Vagina (tissue), 2 donors: ENCODE results near the gene SOWAHA. TPM values are rescaled to one million over a fixed set of nuclear protein-coding genes. Genes with fewer than 3 reads are reported as not detected.

Experiments
- DNase-seq, 2 donors: peaks; one replicate each; pipeline ENCODE4 v3.0.0-alpha.2; 2017; ENCODE audit errors: extremely low spot score in 2 of 2
- H3K27ac ChIP-seq: fragments of 200-600 bp; sonication (generic); one replicate; pipeline ENCODE4 v1.5.1; 2019
- H3K27me3 ChIP-seq: fragments of 200-600 bp; sonication (generic); one replicate; pipeline ENCODE4 v1.5.1; 2019
- H3K36me3 ChIP-seq, 2 donors: fragments of 200-600 bp; sonication (generic); one replicate each; pipeline ENCODE4 v1.5.1; 2017 to 2019
- H3K4me1 ChIP-seq: fragments of 200-600 bp; sonication (generic); one replicate; pipeline ENCODE4 v1.5.1; 2019
- H3K4me3 ChIP-seq, 2 donors: fragments of 200-600 bp; sonication (generic); 1 replicate in 1 of 2; 2 replicates in 1 of 2; pipeline ENCODE4 v1.5.1; 2016 to 2019
- H3K9me3 ChIP-seq: fragments of 200-600 bp; sonication (generic); one replicate; pipeline ENCODE4 v1.5.1; 2019
- CTCF ChIP-seq, 3 experiments: fragments of 450-650 bp in 2 of 3; fragments of 200-600 bp in 1 of 3; sonication (generic) in 1 of 3; IDR thresholded peaks; one replicate each; pipeline ENCODE4 v1.5.1; 2017 to 2019; ENCODE audit warnings: antibody characterized with exemption in 3 of 3, mild to moderate bottlenecking in 2 of 3, moderate library complexity in 2 of 3
- POLR2A ChIP-seq, 2 donors: fragments of 450-650 bp; IDR thresholded peaks; one replicate each; pipeline ENCODE4 v1.6.1; 2017; ENCODE audit warnings: antibody characterized with exemption in 2 of 2, mild to moderate bottlenecking in 2 of 2, moderate library complexity in 2 of 2
- POLR2AphosphoS5 ChIP-seq, 2 donors: sonication (generic); formaldehyde crosslinking; IDR thresholded peaks; one replicate each; pipeline ENCODE4 v1.9.0; 2017; ENCODE audit warnings: antibody characterized with exemption in 2 of 2, mild to moderate bottlenecking in 2 of 2, low read depth in 1 of 2; ENCODE audit not compliant: insufficient read depth in 1 of 2
- intact Hi-C: fragments of 100-400 bp; cut with DNase I; formaldehyde crosslinking; loops from one replicate; pipeline ENCODE4 v1.15.1; 2023
- total RNA-seq: library from RNA; depleted of rRNA; stranded (reverse); fragments of >200 nt; gene quantifications from one replicate; pipeline ENCODE4 v1.2.3, GENCODE V29; 2016

SOWAHA gene
- total RNA-seq, 1 donor from 2014 or later: not detected

DNA sequence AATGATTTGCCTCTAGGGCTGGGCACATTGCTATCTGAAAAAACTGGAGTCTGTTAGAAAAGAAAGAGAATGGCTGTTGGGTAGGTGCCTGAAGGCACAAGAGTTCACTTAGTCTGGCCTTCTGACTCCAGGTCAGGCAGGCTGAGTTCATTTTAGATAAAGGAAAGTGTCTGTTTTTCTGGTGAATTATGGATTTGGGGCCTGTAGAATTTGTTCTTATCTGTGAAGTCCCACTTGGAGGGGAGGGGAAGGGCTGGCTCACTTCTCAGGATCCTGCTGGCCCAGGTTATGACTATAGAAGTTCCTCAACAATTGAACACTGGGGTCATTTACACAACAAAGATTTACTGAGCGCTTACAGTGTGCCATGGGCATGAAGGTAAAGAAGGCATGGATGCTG lies 24.6 kb upstream of the SOWAHA start:
- Histone ChIP-seq H3K4me1 (no peaks in the 10 kb centered on the region), H3K4me3 (no peak overlapping the region), H3K27me3 (no peaks in the 10 kb centered on the region), H3K9me3 (no peaks in the 10 kb centered on the region), H3K27ac (no peak overlapping the region), H3K36me3 (no peaks in the 10 kb centered on the region)
- no peak for DNase-seq
- intact Hi-C loops: no loop called here
- TF ChIP-seq POLR2AphosphoS5 (IDR thresholded peaks at IDR 0.05; ENCODE audit: insufficient read depth in 1 of 2, low read depth in 1 of 2) (no peak), CTCF (IDR thresholded peaks at IDR 0.05) (no peak), POLR2A (IDR thresholded peaks at IDR 0.05) (no peak)

GRCh38 chr5:132788990-132789886 lies 23.9 kb upstream of the SOWAHA start:
- no peaks in the 10 kb centered on the region for H3K4me1 ChIP-seq
- H3K36me3 ChIP-seq: no peaks in the 10 kb centered on the region
- H3K27ac ChIP-seq: no peak overlapping the region
- H3K27me3 ChIP-seq: no peaks in the 10 kb centered on the region
- intact Hi-C loops: no loop called here
- DNase-seq: no peak
- H3K4me3 ChIP-seq: no peak overlapping the region
- H3K9me3 ChIP-seq: no peaks in the 10 kb centered on the region
- no peak for TF ChIP-seq POLR2A (IDR thresholded peaks at IDR 0.05)
- no peak for TF ChIP-seq POLR2AphosphoS5 (IDR thresholded peaks at IDR 0.05; ENCODE audit: insufficient read depth in 1 of 2, low read depth in 1 of 2)
- no peak for TF ChIP-seq CTCF (IDR thresholded peaks at IDR 0.05)

DNA sequence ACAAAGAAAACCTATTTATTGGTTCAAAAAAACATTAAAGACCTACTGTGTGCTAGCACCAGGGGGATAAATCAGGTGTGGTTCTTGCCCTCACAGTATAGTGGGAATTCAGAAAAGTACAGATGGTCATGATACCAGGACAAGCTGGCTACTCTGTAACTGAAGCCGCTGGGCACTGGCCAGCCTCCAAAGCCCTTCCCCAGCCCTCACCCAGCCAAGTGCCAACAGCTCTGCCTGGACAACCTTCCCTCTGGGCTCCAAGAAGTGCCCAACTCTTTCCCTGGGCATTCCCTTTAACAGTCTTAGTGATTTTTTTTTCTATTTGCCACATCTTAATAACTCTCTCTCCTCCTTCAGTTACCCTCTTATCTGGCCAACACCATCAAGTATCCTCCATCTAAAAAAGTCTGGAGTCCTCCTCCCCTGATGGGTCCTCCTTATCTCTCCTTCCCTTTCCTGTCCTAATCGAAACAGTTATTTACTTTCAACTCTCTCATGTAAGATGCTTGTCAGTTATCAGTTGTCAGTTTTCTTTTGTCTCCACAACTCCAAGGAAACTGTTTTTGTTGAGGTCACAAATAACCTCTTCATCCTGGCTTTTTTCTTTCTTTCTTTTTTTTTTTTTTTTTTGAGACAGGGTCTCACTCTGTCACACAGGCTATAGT lies 22.8 kb upstream of the SOWAHA start:
- TF ChIP-seq POLR2AphosphoS5 (IDR thresholded peaks at IDR 0.05; ENCODE audit: insufficient read depth in 1 of 2, low read depth in 1 of 2) (no peak), POLR2A (IDR thresholded peaks at IDR 0.05) (no peak), CTCF (IDR thresholded peaks at IDR 0.05) (no peak)
- H3K4me1 ChIP-seq: no peaks in the 10 kb centered on the region
- no peaks in the 10 kb centered on the region for H3K9me3 ChIP-seq
- intact Hi-C loops: no loop called here
- H3K36me3 ChIP-seq: no peaks in the 10 kb centered on the region
- no peak overlapping the region for H3K27ac ChIP-seq
- H3K4me3 ChIP-seq: no peak overlapping the region
- no peak for DNase-seq
- H3K27me3 ChIP-seq: no peaks in the 10 kb centered on the region

DNA sequence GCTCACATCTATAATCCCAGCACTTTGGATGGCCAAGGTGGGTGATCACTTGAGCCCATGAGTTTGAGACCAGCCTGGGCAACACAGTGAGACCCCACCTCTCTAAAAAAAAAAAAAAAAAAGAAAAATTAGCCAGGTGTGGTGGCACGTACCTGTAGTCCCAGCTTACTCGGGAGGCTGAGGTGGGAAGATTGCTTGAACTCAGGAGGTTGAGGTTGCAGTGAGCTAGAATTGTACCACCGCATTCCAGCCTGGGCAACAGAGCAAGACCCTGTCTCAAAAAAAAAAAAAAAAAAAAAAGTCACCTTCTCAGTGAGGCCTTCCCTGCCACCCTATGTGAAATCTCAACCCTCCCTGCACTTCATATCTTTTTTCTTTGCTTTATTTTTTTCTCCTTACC lies 22.1 kb upstream of the SOWAHA start:
- no peak for TF ChIP-seq POLR2AphosphoS5 (IDR thresholded peaks at IDR 0.05; ENCODE audit: insufficient read depth in 1 of 2, low read depth in 1 of 2)
- no peak for TF ChIP-seq CTCF (IDR thresholded peaks at IDR 0.05)
- no peak for TF ChIP-seq POLR2A (IDR thresholded peaks at IDR 0.05)
- intact Hi-C loops: no loop called here
- DNase-seq: no peak
- Histone ChIP-seq H3K36me3 (no peaks in the 10 kb centered on the region), H3K27ac (no peak overlapping the region), H3K9me3 (no peaks in the 10 kb centered on the region), H3K27me3 (no peaks in the 10 kb centered on the region), H3K4me1 (no peaks in the 10 kb centered on the region), H3K4me3 (no peak overlapping the region)

GRCh38 chr5:132797651-132798050 lies 15.5 kb upstream of the SOWAHA start:
- Histone ChIP-seq H3K36me3 (no peaks in the 10 kb centered on the region), H3K27me3 (no peaks in the 10 kb centered on the region), H3K4me3 (no peak overlapping the region), H3K27ac (no peak overlapping the region), H3K4me1 (no peaks in the 10 kb centered on the region), H3K9me3 (no peaks in the 10 kb centered on the region)
- DNase-seq: no peak
- TF ChIP-seq POLR2AphosphoS5 (IDR thresholded peaks at IDR 0.05; ENCODE audit: insufficient read depth in 1 of 2, low read depth in 1 of 2): no peak
- no peak for TF ChIP-seq POLR2A (IDR thresholded peaks at IDR 0.05)
- intact Hi-C loops: no loop called here
